AG04449 (cell line): ENCODE results near the gene MAFG.

ENCODE experiments used
- CTCF ChIA-PET: fragments of 350-600 bp; formaldehyde crosslinking; extraction: SDS; loops from one replicate; lab custom pipeline; 2021; ENCODE audit warnings: antibody characterized with exemption; lab: Yijun Ruan, JAX
- POLR2A ChIA-PET: fragments of 400-600, 350-600 bp; formaldehyde crosslinking; extraction: SDS; loops from one replicate; lab custom pipeline; 2020; ENCODE audit warnings: antibody characterized with exemption, inconsistent platforms; lab: Yijun Ruan, JAX
- DNase-seq: peaks from one replicate; pipeline ENCODE4 v3.0.0-alpha.2; 2010; ENCODE audit warnings: low read depth, low spot score
- H3K4me3 ChIP-seq: 2 replicates; pipeline ENCODE4 v1.5.1; 2011; ENCODE audit warnings: low read depth, mild to moderate bottlenecking, control low read depth, low read length
- CTCF ChIP-seq: IDR thresholded peaks from one replicate; pipeline ENCODE4 v1.5.1; 2011; ENCODE audit warnings: mild to moderate bottlenecking, moderate library complexity, low read length, control low read depth, inconsistent platforms; ENCODE audit not compliant: insufficient read depth; ENCODE audit errors: missing control alignments

Gene MAFG

GRCh38 chr17:81961521-81962498 lies 34.3 kb upstream of the MAFG start:
- ChIA-PET POLR2A (no interaction called here), CTCF (interaction anchor here (1.3 to 7.0 kb wide), 9 partner anchors 9 to 76 kb away, joined by 3 to 290 read pairs (median 15); partner anchors contain the start of genes CENPX, DCXR, LRRC45 and RAC3)
- TF ChIP-seq CTCF: no peak
- no peak overlapping the region for H3K4me3 ChIP-seq
- DNase-seq: no peak

- no peak for DNase-seq
- peak; percentile 41 for TF ChIP-seq CTCF
- ChIA-PET POLR2A (no interaction called here), CTCF (interaction anchor here (0.7 to 7.0 kb wide), 15 partner anchors 10 to 91 kb away, joined by 3 to 290 read pairs (median 13); partner anchors contain the start of genes ARHGDIA, ASPSCR1, CENPX and DCXR)
- peak within 1 kb of the TSS; percentile 24; the same call in 1 of the 2 replicates for H3K4me3 ChIP-seq
Measured at GRCh38 chr17:81961087-81961511, 33.6 kb upstream of the MAFG start, which contains the start of gene NOTUM. TSS of gene NOTUM (minus strand) at chr17:81961187. CDS start at chr17:81960909, 278 bp downstream.

DNA sequence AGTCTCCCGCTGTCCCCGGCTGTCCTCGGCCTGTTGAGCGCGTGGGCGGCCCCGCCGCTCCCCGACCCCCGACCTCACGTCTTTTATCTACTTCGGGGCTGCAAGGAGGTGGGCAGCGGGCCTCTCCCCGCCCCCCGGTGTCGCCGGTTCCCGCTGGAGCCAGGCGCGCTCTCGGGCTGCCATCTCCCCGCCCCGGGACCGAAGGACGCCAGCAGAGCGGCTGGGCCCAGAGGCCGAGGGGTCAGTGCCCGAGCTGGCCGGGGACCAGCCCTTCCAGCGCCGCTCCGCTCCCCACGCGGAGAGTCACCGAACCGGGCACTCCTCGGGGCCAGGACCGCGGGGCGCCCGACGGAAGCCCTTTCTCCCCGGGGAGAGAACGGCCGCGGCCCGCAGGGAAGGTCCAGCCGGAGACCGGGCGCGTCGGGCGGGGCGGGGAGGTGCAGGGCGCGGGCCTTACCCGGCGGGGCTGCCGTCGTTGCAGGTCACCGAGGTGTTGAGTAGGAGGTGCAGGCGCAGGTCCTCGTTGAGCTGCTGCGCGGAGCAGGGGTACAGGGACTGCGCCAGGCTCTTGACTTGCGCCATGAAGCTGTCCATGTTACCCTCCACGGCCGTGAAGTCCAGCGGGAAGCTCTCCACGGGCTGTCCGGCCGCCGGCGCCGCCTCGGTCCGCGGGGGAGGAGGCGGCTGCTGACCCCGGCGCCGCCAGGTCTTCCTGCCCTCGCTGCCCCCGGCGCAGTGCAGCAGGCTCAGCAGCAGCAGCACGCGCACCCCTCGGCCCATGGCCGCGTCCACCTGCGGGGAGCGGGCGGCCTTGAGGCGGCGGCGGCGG lies 32.8 kb upstream of the MAFG start:
- CTCF ChIA-PET: interaction anchor here (0.7 to 7.0 kb wide), 35 partner anchors 8 to 223 kb away, joined by 3 to 290 read pairs (median 6); partner anchors contain the start of genes ARHGDIA, ASPSCR1, CENPX and DCXR
- peak overlapping the region; percentile 24; the same call in 1 of the 2 replicates for H3K4me3 ChIP-seq
- POLR2A ChIA-PET: interaction anchor here (1.1 to 1.6 kb wide), 2 partner anchors 59 to 61 kb away, joined by 5 to 10 read pairs; no protein-coding TSS in a partner anchor
- TF ChIP-seq CTCF: no peak
- no peak for DNase-seq

GRCh38 chr17:81959362-81960129 lies 32.0 kb upstream of the MAFG start:
- peak; percentile 80 for TF ChIP-seq CTCF
- ChIA-PET CTCF (interaction anchor here (0.7 to 7.0 kb wide), 44 partner anchors 9 to 223 kb away, joined by 3 to 290 read pairs (median 6); partner anchors contain the start of genes ARHGDIA, ASPSCR1, CENPX and DCXR), POLR2A (interaction anchor here (0.8 to 1.6 kb wide), 3 partner anchors 60 to 76 kb away, joined by 3 to 10 read pairs (median 5); no protein-coding TSS in a partner anchor)

GRCh38 chr17:81958633-81959342 lies 31.3 kb upstream of the MAFG start:
- ChIA-PET CTCF (interaction anchor here (0.7 to 7.0 kb wide), 44 partner anchors 8 to 222 kb away, joined by 3 to 290 read pairs (median 6); partner anchors contain the start of genes ARHGDIA, ASPSCR1, CENPX and DCXR), POLR2A (interaction anchor here (0.8 to 1.6 kb wide), 3 partner anchors 61 to 77 kb away, joined by 3 to 10 read pairs (median 5); no protein-coding TSS in a partner anchor)
- TF ChIP-seq CTCF: no peak
- DNase-seq: no peak
- no peak overlapping the region for H3K4me3 ChIP-seq

More at GRCh38 chr17:81959362-81960129, 32.0 kb upstream of the MAFG start:
- H3K4me3 ChIP-seq: peak overlapping the region; percentile 24; the same call in 1 of the 2 replicates
- DNase-seq: no peak
